RPMI7951 (cell line): Measurements from ENCODE around the gene PRR11. TPM values are rescaled to one million over a fixed set of nuclear protein-coding genes. Genes with fewer than 3 reads are reported as not detected.
"Not testable (repeated sequence)": the region's sequence is repeated elsewhere in the genome, so short reads cannot be mapped to it uniquely, and the experiment has no call there.

ENCODE experiments used
- DNase-seq: peaks from one replicate; pipeline ENCODE4 v3.0.0-alpha.2; 2012; ENCODE audit warnings: low read depth
- total RNA-seq: library from RNA; depleted of rRNA; stranded (reverse); fragments of >200 nt; shearing (Covaris generic); gene quantifications from 2 replicates; pipeline ENCODE4 v1.2.3, GENCODE V29; 2014

Gene PRR11
- total RNA-seq, 1 experiment from 2014 or later: 32.7 TPM

DNA sequence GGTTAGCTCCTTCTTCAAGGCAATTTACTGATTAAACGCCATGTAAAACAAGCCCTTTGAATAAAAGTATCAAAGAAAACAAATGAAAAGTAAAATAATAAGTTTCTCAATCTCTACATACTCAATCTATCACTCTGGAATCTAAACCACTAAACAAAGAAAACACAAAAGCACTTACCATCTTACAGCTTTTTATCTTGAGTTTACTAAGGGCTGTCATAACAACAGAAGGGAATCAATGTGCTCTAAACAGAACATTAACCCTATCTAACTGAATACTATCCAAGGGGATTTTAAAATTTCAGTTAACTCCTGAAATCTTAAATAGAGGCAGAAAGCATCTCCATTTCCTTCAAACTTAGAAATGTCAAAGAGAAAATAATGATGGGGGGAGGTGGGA is 4.0 kb upstream of the PRR11 start:
- no peak for DNase-seq

DNA sequence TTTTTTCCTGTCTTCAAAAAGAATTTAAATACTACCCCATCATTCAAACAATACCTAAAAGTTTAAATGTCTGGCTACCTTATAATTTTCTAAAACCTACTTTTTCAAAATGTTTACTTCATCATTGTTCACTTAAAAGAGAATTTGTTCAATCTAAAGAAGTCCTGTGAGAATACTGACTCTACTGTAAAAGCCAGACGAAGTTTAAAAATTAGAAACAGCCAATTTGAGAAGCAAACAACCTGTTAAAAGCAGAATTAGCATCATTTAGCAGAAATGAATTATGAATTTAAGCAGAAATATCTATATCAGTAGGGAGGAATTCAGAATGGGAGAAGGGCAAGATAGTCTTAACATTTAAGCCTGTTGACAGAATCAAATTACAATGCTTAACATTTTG is 2.6 kb upstream of the PRR11 start:
- no peak for DNase-seq

DNA sequence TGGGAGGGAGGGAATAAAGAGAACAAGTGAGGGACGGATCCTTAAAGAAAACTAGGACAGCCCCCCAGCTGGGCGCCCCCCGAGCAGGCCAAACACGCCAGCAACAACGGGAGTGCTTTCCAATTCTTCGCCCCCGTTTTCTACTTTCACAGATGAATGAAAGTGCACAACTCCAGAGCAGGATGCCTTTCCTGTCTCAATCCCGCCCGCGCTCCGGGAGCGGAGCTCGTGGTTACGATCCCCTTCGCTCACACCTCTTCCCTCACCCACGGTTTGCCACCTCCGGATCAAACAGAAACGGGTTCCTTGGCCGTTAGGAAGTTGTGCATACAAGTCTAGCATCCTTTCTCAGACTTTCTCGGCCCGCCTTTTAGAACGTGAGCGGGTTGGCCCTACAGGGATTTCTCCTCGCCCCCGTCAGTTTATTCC is 1.2 kb upstream of the PRR11 start:
- peak; percentile 60 for DNase-seq

DNA sequence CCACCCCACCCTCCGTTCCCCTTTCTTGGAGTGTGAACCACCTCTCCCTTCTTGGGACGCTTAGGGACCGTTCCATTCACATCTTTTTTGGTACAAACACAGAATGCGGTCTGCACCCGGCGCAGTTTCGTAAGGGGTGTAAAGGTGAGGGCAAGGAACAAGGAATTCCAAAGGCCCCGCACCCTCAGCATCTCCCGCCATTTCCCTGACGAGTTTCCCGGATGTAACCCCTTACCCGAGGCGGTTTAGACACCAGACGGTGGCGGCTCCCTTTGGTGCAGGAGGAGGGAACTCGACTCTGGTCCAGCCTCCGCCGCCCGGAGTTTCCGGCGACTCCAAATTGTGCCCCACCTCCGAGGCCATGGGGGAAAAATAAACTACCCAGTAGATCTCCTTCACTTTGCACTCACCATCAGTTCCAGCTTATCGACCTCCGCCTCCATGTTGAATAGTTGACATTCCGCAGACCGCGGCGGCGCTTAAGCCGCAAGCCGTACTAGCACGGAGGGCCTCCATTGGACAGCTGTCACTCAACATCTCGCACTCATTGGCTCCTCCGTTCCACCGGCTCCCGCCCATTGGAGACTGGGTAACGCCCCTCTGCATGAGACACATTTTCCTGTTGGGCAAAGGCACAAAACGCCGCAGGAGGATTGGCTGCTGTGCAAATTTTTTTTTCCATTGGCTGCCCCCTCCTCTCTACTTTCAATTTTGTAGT is 666 bp upstream of the PRR11 start, which contains the start of gene SKA2:
Gene SKA2 (minus strand): TSS at position 466 of the 718 bp plus-strand sequence. CDS start 23 bp downstream, at position 443.
- DNase-seq: no peak

DNA sequence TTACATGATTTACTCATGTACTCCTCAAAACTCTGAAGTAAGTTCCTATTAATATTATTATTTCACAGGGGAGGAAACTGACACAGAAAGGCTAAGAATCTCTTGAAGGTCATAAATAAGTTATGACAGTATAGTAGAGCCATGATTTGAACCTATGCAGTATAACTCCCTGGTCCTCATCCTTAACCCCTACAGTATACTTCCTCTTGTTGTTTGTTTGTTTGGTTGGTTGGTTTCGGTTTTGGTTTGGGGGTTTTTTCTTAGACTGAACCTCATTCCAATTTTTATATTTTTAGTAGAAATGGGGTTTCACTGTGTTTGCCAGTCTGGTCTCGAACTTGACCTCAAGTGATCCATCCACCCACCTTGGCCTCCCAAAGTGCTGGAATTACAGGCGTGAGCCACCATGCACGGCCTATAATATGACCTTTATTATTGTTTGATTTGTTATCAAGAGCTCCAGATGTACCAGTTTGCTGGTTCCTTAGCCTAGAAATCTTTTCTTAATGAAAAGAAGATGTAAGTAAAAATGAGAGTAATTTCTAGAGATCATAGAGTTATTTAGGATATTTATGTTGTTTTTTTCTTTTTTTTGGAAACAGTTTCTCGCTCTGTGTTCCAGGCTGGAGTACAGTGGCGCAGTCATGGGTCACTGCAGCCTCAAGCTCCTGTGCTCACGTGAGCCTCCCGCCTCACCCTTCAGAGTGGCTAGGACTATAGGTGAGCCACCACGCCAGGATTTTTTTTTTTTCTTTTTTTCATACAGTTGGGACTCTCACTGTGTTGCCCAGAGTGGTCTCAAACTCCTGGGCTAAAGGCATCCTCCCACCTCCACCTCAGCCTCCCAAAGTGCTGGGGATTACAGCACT is 4.8 kb downstream of the PRR11 start:
- peak; percentile 8 for DNase-seq

GRCh38 chr17:59161477-59161876 is 5.9 kb downstream of the PRR11 start:
- no peak for DNase-seq

GRCh38 chr17:59165933-59166342 is 10.4 kb downstream of the PRR11 start:
- DNase-seq: peak; percentile 39

GRCh38 chr17:59167571-59168001 is 12.0 kb downstream of the PRR11 start:
- DNase-seq: peak; percentile 43

DNA sequence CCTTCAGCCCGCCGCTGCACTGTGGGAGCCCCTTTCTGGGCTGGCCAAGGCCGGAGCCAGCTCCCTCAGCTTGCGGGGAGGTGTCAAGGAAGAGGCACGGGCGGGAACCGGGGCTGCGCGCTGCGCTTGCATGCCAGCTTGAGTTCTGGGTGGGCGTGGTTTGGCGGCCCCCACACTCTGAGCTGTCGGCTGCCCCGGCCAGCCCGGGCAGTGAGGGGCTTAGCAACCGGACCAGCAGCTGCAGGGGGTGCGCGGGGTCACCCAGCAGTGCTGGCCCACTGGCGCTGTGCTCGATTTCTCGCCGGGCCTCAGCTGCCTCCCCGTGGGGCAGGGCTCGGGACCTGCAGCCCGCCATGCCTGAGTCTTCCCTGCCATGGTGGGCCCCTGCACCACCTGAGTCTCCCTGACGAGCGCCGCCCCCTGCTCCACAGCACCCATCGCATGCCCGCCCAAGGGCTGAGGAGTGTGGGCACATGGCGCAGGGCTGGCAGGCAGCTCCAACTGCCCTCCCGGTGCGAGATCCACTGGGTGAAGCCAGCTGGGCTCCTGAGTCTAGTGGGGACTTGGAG is 17.0 kb downstream of the PRR11 start:
- no peak for DNase-seq

DNA sequence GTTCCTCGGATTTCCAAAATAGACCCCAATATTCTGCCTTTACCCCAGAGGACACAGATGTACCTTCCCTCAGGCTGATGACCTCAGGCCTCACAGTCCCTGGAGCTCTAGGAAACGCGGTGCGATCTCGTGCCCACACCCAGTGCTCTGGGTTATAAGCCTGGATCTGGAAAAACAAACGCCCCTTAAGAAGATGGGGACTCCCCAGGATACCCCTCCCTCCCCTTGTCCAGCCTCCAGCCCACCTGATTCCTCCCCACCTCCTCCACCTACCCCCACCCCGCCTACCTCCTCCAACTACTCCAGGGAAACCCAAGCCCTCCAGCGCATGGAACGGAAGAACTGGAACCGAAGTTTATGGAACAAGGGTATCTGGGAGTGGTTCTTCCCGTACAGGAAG is 19.1 kb downstream of the PRR11 start:
- no peak for DNase-seq

GRCh38 chr17:59175076-59175475 is 19.5 kb downstream of the PRR11 start:
- no peak for DNase-seq

DNA sequence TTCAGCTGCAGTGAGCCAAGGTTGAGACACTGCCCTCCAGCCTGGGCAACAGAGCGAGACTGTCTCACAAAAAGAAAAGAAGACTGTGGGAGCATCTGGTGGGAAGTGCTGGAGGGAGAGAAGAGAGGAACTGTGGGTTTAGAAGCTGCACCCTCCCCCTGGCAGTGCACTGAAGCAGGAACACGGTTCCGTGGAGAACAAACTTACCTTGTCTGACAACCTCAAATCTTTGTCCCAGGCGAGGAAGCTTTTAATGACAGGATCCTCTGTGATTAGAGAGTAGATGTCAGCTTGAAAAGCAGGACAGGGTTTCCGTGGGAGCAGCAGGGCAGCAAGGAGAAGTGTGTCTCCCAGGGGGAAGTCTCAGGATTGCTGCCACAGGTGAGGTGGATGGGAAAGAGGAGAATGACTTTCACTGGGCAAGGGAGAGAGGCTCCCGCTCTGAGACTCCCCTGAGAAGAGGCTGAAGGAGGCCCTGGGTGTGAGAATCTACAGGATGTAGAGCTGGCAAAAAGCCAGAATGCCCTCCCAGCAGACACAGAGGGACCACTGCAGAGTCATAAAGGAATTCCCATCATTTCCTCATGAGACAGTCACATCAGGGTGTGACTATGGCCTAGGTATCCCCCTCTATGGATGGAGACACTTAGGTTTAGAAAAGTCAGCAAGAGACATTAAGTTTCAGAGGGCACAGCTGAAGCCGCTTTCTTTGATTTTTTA is 22.9 kb downstream of the PRR11 start:
- DNase-seq: no peak

DNA sequence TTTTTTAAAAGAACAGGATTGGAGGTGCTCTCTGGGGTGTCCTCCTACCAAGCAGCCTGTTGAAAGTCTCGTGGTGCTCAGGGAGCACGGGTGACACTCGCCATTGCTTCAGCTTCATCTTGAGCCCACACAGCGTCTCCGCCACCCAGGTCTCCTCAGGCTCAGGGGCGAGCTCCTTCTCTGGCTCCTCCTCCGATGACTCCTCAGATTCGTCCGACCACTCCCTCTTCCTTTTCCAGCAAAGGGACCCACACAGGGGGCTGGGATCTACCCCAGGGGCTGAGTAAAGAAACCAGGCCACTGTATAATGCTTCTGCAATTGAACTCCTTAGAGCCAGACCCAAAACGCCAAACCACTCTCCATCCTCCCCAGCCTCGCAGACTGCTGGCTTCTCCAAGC is 24.1 kb downstream of the PRR11 start:
- DNase-seq: not testable (repeated sequence)

GRCh38 chr17:59180626-59181025 is 25.1 kb downstream of the PRR11 start:
- no peak for DNase-seq

GRCh38 chr17:59181481-59181880 is 25.9 kb downstream of the PRR11 start:
- DNase-seq: no peak

GRCh38 chr17:59185997-59186396 is 30.5 kb downstream of the PRR11 start:
- no peak for DNase-seq

DNA sequence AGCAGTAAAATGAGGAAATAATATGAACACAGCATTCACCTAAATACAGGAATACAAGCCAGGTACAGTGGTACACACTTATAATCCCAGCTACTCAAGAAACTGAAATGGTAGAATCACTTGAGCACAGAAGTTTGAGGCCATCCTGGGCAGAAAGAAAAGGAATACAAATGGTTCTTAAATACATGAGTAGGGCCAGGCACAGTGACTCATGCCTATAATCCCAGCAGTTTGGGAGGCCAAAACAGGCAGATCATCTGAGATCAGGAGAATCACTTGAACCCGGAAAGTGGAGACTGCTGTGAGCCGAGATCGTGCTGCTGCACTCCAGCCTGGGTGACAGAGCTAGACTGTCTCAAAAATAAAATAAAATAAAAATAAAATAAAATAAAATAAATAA is 31.3 kb downstream of the PRR11 start:
- DNase-seq: no peak

GRCh38 chr17:59190806-59191205 is 35.3 kb downstream of the PRR11 start:
- no peak for DNase-seq

DNA sequence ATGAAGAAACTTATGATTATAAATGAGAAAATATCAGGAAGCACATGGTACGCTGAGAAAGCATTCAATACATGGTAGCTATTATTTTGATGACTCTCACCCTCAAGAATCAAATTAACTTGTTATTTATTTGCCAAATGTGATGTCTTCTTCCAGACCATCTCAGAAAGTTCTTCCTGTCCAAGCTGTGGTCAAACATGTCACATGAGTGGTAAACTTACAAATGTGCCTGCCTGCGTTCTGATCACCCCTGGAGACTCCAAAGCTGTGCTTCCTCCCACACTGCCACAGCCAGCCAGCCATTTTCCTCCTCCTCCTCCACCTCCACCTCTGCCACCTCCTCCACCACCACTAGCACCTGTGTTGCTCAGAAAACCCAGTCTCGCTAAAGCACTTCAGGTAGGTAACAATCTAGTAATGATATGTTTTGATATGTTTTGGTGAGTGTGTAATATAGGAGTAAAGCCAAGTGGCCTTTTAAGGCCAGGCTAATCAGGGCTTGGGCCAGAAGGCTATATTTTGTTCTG is 37.9 kb downstream of the PRR11 start:
- DNase-seq: no peak

DNA sequence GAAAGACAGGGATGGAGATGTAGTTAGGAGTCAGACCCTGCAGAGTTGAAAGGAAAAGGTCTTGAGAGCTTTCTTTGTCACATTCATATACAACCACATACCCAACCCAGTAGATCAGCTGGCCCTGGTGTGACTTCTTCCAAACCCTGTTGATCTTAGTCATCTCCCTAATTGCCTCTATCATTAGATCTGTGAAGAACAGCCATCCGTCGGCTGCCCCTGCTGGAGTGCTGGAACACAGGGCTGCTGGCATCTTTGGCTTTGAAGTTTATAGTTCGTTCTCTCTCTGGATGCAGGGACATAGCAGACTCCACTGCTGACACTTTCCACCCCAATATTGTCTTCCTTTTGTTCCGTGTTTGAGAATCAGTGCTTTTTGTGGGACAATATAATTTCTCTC is 43.9 kb downstream of the PRR11 start:
- DNase-seq: no peak

- no peak for DNase-seq
These were observed 46.8 kb downstream of the PRR11 start for GRCh38 chr17:59202320-59202719.

- DNase-seq: no peak
These were observed 63.8 kb downstream of the PRR11 start for GRCh38 chr17:59219370-59219769.
